ENCODE measurements around the gene PRKN. TPM values are rescaled to one million over a fixed set of nuclear protein-coding genes. Genes with fewer than 3 reads are reported as not detected.

The PRKN gene
- total RNA-seq, 4 donors from 2014 or later, result 8.4 to 44.8 (median 12.6) TPM

DNA sequence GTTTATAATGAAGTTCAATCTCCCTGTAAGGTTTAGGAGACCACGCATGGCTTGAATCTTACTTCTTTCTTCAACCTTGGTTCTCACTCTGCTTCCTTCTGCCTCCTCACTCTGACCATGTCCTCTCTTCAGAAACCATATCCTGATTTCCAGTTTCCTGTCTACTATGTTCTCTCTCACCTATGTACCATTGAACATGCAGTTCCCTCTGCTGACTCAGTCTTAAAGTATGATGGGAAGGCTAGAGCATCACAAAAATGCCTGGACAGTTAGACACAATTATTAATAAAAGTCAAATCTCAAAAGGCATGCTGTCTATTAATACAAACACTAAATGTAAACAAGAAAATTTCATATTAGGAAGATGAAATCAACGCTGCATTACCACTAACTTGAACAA, 151.6 kb downstream of the PRKN start:
- TF ChIP-seq, protein P1, sequence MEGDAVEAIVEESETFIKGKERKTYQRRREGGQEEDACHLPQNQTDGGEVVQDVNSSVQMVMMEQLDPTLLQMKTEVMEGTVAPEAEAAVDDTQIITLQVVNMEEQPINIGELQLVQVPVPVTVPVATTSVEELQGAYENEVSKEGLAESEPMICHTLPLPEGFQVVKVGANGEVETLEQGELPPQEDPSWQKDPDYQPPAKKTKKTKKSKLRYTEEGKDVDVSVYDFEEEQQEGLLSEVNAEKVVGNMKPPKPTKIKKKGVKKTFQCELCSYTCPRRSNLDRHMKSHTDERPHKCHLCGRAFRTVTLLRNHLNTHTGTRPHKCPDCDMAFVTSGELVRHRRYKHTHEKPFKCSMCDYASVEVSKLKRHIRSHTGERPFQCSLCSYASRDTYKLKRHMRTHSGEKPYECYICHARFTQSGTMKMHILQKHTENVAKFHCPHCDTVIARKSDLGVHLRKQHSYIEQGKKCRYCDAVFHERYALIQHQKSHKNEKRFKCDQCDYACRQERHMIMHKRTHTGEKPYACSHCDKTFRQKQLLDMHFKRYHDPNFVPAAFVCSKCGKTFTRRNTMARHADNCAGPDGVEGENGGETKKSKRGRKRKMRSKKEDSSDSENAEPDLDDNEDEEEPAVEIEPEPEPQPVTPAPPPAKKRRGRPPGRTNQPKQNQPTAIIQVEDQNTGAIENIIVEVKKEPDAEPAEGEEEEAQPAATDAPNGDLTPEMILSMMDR (IDR thresholded peaks at IDR 0.05), result no peak
- DNase-seq (ENCODE audit: low spot score), result no peak
- ATAC-seq (ENCODE audit: low FRiP score), result no peak

GRCh38 chr6:162572240-162572639, 155.3 kb downstream of the PRKN start:
- DNase-seq (ENCODE audit: low spot score) (no peak), ATAC-seq (ENCODE audit: low FRiP score) (no peak)
- TF ChIP-seq, protein P1 (IDR thresholded peaks at IDR 0.05), result no peak

DNA sequence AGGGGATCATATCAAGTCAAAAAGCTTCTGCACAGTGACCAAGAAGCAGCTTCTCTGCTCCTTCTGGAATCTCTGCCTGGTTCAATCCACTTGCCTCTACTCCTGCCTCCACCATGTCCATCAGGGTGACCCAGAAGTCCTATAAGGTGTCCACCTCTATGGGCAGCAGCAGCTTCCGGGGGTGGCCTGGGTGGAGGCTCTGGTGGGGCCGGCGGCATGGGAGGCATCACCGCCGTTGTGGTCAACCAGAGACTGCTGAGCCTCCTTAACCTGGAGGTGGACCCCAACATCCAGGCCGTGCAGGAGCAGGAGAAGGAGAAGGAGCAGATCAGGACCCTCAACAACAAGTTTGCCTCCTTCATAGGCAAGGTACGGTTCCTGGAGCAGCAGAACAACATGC, 159.3 kb downstream of the PRKN start:
- TF ChIP-seq, protein P1 (IDR thresholded peaks at IDR 0.05), result no peak
- DNase-seq (ENCODE audit: low spot score) (no peak), ATAC-seq (ENCODE audit: low FRiP score) (no peak)

- TF ChIP-seq, protein P1 (IDR thresholded peaks at IDR 0.05), result no peak
- no peak for DNase-seq (ENCODE audit: low spot score)
- no peak for ATAC-seq (ENCODE audit: low FRiP score)
Measured at GRCh38 chr6:162562041-162562440, 165.5 kb downstream of the PRKN start.

DNA sequence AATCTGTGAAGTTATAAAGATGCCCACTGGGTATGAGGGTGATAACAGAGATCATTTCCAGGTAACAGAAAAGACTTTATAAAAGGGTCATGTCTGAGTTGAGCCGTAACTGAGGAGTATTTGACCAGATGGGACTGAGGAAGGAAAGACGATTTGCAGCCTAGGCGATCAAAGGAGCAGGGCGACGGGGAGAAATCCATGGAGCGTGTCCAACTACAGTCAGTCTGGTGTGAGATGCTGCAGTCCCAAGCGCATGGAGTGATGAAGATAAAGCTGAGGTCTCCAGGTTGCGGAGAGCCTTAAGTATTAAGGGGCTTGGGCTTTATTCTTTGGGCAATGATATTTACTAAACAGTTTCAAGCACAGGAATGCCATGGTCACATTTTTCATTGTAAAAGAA, 166.7 kb downstream of the PRKN start:
- ATAC-seq (ENCODE audit: low FRiP score) (no peak), DNase-seq (ENCODE audit: low spot score) (no peak)
- TF ChIP-seq, protein P1 (IDR thresholded peaks at IDR 0.05), result no peak

- ATAC-seq (ENCODE audit: low FRiP score), result no peak
- no peak for DNase-seq (ENCODE audit: low spot score)
Measured at GRCh38 chr6:162554531-162554930, 173.0 kb downstream of the PRKN start.

DNA sequence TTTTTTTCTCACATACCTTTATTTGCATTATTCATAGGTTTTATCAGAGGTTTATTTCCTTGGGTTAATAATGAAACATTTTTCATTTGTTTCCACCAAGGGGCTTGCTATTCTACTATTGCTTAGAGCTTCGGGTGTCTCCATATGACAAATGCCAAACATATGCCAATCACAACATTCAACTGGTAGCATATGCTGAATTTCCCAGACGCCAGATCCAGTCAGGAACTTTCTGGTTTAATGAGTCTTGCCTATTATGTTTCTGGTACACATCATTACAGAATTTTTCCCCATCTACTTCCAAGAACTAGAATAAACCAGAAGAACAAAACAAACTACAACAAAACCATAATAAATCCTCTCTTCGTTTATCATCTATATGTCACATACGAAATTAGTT, 180.7 kb downstream of the PRKN start:
- DNase-seq (ENCODE audit: low spot score) (no peak), ATAC-seq (ENCODE audit: low FRiP score) (no peak)

More at GRCh38 chr6:162554531-162554930, 173.0 kb downstream of the PRKN start:
- TF ChIP-seq, protein P1 (IDR thresholded peaks at IDR 0.05), result no peak

More for the DNA sequence above, 180.7 kb downstream of the PRKN start:
- TF ChIP-seq, protein P1 (IDR thresholded peaks at IDR 0.05), result no peak

Data from omental fat pad (tissue), 4 donors.